Stimulated activated CD4-positive, alpha-beta T cell treated with anti-CD3 and anti-CD28 coated beads, Interleukin-4, amount 100 ng/mL, for 4 hours (primary cell): Measurements from ENCODE around the gene PALM.
"Not testable (repeated sequence)": the region's sequence is repeated elsewhere in the genome, so short reads cannot be mapped to it uniquely, and the experiment has no call there.

Experiments
- DNase-seq, 2 experiments: peaks; one replicate each; pipeline ENCODE4 v3.0.0-alpha.2; 2020

The PALM gene

GRCh38 chr19:708154-709143, at the start of gene PALM:
Gene PALM (plus strand): TSS chr19:708935. CDS start chr19:709147, 212 bp downstream.
- no peak for DNase-seq

GRCh38 chr19:660793-661426, 47.8 kb upstream of the PALM start:
- no peak for DNase-seq

- peak; percentile 61 to 64 for DNase-seq
Observed at GRCh38 chr19:661427-662196, 47.1 kb upstream of the PALM start.

- DNase-seq: peak; percentile 66 to 78
Observed at GRCh38 chr19:662207-662961, 46.4 kb upstream of the PALM start.

- peak; percentile 90 to 99 for DNase-seq
Observed at GRCh38 chr19:662962-663681, 45.6 kb upstream of the PALM start, which contains the start of gene RNF126. Gene RNF126 (minus strand): TSS chr19:663214. CDS start chr19:663121, 93 bp downstream.

GRCh38 chr19:663682-664117, 45.0 kb upstream of the PALM start:
- no peak for DNase-seq

GRCh38 chr19:664913-665443, 43.8 kb upstream of the PALM start:
- DNase-seq: peak; percentile 75 to 82

- not testable (repeated sequence) for DNase-seq
Observed at GRCh38 chr19:666985-667573, 41.7 kb upstream of the PALM start.

- not testable (repeated sequence) for DNase-seq
Observed at GRCh38 chr19:668675-669434, 39.9 kb upstream of the PALM start.

- DNase-seq: no peak
Observed at GRCh38 chr19:670609-671075, 38.1 kb upstream of the PALM start.

- DNase-seq: no peak
Observed at GRCh38 chr19:674282-675151, 34.2 kb upstream of the PALM start.

GRCh38 chr19:676007-676338, 32.8 kb upstream of the PALM start:
- no peak for DNase-seq

- no peak for DNase-seq
Observed at GRCh38 chr19:676339-677105, 32.2 kb upstream of the PALM start, which contains the start of gene FSTL3. Gene FSTL3 (plus strand): TSS chr19:676392. CDS start chr19:676424, 32 bp downstream.

GRCh38 chr19:677201-677600, 31.5 kb upstream of the PALM start:
- no peak for DNase-seq

- no peak for DNase-seq
Observed at GRCh38 chr19:677601-678436, 30.9 kb upstream of the PALM start.

GRCh38 chr19:678791-679388, 29.8 kb upstream of the PALM start:
- DNase-seq: no peak
